ENCODE measurements around the gene FAM229A.

Gene FAM229A

DNA sequence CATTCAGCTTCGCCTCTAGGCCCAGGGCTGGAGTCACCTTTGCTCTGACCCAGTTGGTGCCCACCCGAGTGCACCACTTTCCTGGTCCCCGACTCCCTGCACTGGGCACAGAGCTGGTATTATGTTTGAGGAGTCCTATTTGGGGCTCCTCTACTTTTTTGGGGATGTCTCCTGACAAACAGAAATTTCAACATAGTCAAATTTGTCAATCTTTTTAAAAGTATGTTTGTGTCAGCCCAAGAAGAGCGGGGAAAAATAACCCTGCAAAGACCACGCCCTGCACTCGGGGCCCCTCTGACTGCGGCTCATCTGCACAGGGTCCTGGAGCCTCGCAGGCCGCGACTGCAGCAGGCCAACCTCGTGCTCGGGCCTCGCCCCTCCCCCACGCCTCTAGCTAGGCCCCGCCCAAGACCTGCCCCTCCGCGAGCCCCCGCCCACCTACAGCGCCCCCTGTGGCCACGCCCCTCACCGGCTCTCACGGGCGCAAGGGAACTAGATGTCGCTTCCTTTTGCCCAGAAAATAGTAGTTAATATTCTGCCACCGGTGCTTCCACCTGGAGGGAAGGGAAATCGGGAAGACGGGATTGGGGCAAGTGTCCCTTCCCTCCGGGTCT, 11.4 kb downstream of the FAM229A start:
- Histone ChIP-seq H3K27ac (ENCODE audit: low read depth, low read length) (peak overlapping the region; percentile 83), H3K9me3 (ENCODE audit: control insufficient read depth in 1 of 2, low read length in 2 of 2) (no peaks in the 10 kb centered on the region), H3K27me3 (ENCODE audit: control insufficient read depth in 1 of 2, insufficient read depth in 2 of 2, low read length in 2 of 2) (no peaks in the 10 kb centered on the region), H3K9ac (ENCODE audit: low read depth in 1 of 2, low read length in 2 of 2) (peak overlapping the region in 1 of 2 donors; percentile 72), H3K4me1 (ENCODE audit: control insufficient read depth in 1 of 2, insufficient read depth in 2 of 2, low read length in 2 of 2) (peaks cover 35 to 38% of the 10 kb centered on the region in 2 donors), H3K4me3 (ENCODE audit: low read depth in 1 of 2, low read length in 2 of 2) (peak overlapping the region; percentile 71 to 80), H3K36me3 (ENCODE audit: control insufficient read depth in 1 of 2, insufficient read depth in 2 of 2, low read length in 2 of 2) (no peaks in the 10 kb centered on the region)

DNA sequence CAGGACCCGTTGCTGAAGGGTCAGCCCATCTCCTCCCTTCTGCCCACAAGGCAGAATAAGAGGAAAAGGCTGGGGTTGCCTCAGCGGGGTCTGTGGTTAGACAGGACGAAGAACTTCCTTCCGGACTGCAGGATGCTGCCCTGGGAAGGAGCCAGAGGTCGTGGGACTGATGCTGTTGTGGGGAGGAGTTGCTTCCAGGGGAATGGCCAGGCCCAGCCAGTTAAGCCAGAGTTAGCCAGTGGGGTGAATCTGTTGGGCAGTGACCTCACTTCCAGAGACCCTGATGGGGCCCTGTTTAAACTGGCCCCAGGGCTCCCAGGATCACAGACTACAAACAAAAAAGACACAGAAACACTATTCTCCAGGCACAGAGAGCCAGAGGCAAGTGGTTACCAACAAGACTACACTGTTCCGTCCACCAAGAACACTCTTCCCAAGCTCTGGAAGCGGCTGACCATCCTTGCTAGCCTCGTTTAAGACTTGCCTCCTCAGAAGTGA, 13.0 kb downstream of the FAM229A start:
- Histone ChIP-seq H3K4me1 (ENCODE audit: control insufficient read depth in 1 of 2, insufficient read depth in 2 of 2, low read length in 2 of 2) (peaks cover 39 to 43% of the 10 kb centered on the region in 2 donors), H3K27ac (ENCODE audit: low read depth, low read length) (no peak overlapping the region), H3K4me3 (ENCODE audit: low read depth in 1 of 2, low read length in 2 of 2) (no peak overlapping the region), H3K27me3 (ENCODE audit: control insufficient read depth in 1 of 2, insufficient read depth in 2 of 2, low read length in 2 of 2) (no peaks in the 10 kb centered on the region), H3K9me3 (ENCODE audit: control insufficient read depth in 1 of 2, low read length in 2 of 2) (no peaks in the 10 kb centered on the region), H3K36me3 (ENCODE audit: control insufficient read depth in 1 of 2, insufficient read depth in 2 of 2, low read length in 2 of 2) (no peaks in the 10 kb centered on the region), H3K9ac (ENCODE audit: low read depth in 1 of 2, low read length in 2 of 2) (no peak overlapping the region)

DNA sequence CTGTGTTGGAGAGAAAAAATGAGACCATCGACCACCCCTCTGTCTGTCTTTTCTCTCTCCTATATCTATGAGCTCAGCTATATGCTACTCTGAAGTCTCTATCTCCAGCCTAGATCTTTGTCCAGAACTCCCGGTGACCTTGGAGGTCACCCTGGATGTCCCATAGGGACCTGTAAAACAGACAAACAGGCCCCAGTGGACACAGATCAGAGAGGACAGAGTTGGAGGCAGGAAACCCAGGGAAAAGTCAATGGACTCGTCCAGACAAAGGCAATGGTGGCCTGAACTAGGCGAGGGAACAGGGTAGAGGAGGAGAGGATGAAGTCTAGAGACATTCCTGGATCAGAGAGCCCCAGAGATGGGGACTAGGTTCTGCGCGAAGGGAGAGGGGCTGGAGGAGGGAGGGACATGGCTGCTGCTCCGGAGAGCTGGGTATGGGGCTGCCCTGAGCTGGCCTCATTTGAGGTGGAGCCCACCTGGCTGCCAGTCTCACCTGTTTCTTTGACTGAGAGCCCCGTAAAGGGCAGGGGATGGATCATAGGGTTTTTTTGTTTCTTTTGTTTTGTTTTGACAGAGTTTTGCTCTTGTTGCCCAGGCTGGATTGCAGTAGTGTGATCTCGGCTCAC, 15.6 kb downstream of the FAM229A start:
- Histone ChIP-seq H3K4me1 (ENCODE audit: control insufficient read depth in 1 of 2, insufficient read depth in 2 of 2, low read length in 2 of 2) (peaks cover 22 to 28% of the 10 kb centered on the region in 2 donors), H3K27ac (ENCODE audit: low read depth, low read length) (no peak overlapping the region), H3K27me3 (ENCODE audit: control insufficient read depth in 1 of 2, insufficient read depth in 2 of 2, low read length in 2 of 2) (no peaks in the 10 kb centered on the region)

DNA sequence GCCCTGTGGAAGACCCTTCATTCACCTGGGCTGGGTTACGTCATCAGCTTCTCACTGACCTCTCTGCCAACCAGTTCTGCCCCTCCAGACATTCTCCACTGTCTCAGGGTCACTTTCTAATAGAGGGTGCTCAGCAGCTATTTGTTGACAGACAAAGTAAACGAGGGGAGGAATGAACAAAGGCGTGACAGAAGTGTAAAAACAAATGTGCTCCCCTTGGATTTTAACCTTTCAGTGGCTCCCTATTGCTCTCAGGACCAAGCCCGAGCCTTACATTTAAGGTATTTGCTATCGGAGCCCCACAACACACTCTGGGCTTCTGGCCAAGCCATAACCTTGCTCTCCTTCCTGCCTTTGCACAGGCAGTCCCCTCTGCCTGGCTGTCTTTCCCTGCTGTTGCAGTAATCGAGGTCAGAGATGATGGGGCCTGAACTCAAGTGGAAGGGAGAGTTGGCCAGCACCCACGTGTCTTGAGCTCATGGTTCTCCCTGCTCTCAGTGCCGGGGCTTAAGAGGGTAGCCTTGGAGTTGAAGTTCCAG, 16.9 kb downstream of the FAM229A start:
- H3K27me3 ChIP-seq (ENCODE audit: control insufficient read depth in 1 of 2, insufficient read depth in 2 of 2, low read length in 2 of 2), result no peaks in the 10 kb centered on the region
- H3K4me3 ChIP-seq (ENCODE audit: low read depth in 1 of 2, low read length in 2 of 2), result no peak overlapping the region
- no peaks in the 10 kb centered on the region for H3K36me3 ChIP-seq (ENCODE audit: control insufficient read depth in 1 of 2, insufficient read depth in 2 of 2, low read length in 2 of 2)
- peaks cover 24 to 28% of the 10 kb centered on the region in 2 donors for H3K4me1 ChIP-seq (ENCODE audit: control insufficient read depth in 1 of 2, insufficient read depth in 2 of 2, low read length in 2 of 2)
- no peak overlapping the region for H3K27ac ChIP-seq (ENCODE audit: low read depth, low read length)
- no peak overlapping the region for H3K9ac ChIP-seq (ENCODE audit: low read depth in 1 of 2, low read length in 2 of 2)
- H3K9me3 ChIP-seq (ENCODE audit: control insufficient read depth in 1 of 2, low read length in 2 of 2), result no peaks in the 10 kb centered on the region

More for the DNA sequence above, 15.6 kb downstream of the FAM229A start:
- no peaks in the 10 kb centered on the region for H3K36me3 ChIP-seq (ENCODE audit: control insufficient read depth in 1 of 2, insufficient read depth in 2 of 2, low read length in 2 of 2)
- no peaks in the 10 kb centered on the region for H3K9me3 ChIP-seq (ENCODE audit: control insufficient read depth in 1 of 2, low read length in 2 of 2)
- H3K4me3 ChIP-seq (ENCODE audit: low read depth in 1 of 2, low read length in 2 of 2), result no peak overlapping the region
- no peak overlapping the region for H3K9ac ChIP-seq (ENCODE audit: low read depth in 1 of 2, low read length in 2 of 2)

DNA sequence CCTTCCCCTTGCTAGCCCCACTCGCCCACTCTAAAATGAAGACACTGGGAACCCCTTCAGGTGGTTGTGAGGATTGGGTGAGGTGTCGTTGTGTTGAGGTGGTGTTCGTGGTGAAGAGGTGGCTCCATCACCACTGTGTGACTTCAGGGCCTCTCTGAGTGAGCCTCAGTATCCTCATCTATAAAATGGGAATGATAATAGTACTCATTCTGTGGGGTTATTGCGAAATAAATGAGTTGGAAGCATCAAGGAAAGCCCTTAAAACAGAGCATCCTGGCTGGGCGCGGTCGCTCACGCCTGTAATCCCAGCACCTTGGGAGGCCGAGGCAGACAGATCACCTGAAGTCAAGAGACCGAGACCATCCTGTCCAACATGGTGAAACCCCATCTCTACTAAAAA, 19.6 kb downstream of the FAM229A start:
- Histone ChIP-seq H3K4me3 (ENCODE audit: low read depth in 1 of 2, low read length in 2 of 2) (no peak overlapping the region), H3K36me3 (ENCODE audit: control insufficient read depth in 1 of 2, insufficient read depth in 2 of 2, low read length in 2 of 2) (no peaks in the 10 kb centered on the region), H3K27ac (ENCODE audit: low read depth, low read length) (no peak overlapping the region), H3K9me3 (ENCODE audit: control insufficient read depth in 1 of 2, low read length in 2 of 2) (no peaks in the 10 kb centered on the region), H3K4me1 (ENCODE audit: control insufficient read depth in 1 of 2, insufficient read depth in 2 of 2, low read length in 2 of 2) (peaks cover 24 to 27% of the 10 kb centered on the region in 2 donors), H3K9ac (ENCODE audit: low read depth in 1 of 2, low read length in 2 of 2) (no peak overlapping the region), H3K27me3 (ENCODE audit: control insufficient read depth in 1 of 2, insufficient read depth in 2 of 2, low read length in 2 of 2) (no peaks in the 10 kb centered on the region)

DNA sequence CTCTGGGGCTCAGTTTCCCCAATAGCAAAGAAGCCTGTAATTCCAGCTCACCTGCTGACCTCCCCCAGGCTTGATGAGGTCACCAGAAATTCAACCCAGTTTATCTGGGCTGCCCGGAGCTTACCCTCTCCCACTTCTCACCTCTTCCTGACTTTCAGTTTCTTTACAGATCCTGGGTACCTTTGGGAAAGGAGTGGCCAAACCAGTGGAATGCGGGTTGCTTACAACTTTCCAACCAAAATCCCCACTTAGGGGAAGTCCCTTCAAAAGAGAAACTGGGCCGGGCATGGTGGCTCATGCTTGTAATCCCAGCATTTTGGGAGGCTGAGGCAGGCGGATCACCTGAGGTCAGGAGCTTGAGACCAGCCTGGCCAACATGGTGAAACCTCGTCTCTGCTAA, 20.3 kb downstream of the FAM229A start:
- H3K9ac ChIP-seq (ENCODE audit: low read depth in 1 of 2, low read length in 2 of 2), result no peak overlapping the region

DNA sequence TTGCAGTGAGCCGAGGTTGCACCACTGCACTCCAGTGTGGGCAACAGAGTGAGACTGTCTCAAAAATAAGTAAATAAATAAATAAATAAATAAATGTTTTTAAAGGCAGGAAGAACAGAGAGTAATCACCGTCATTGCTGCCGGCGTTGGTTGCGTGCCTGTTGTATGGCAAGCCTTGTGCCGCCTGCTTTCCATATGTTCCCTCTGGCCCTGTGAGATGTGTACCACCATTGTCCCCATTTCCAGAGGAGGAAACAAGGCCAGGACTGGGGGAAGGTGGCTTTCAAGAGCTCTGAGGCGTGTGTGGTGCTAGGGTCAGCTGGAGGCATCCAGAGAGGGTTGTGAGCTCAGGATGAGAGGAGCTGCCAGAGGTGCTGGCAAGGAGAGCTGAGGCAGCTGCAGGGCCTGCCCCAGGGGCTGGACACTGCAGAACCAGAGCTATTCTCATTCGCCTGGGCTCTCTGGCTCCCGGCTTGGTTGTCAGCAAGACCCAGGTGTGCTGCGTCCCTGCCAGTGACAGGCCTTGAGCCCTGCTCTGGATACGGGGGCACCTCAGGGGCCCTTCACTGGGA, 21.0 kb downstream of the FAM229A start:
- Histone ChIP-seq H3K4me3 (ENCODE audit: low read depth in 1 of 2, low read length in 2 of 2) (no peak overlapping the region), H3K4me1 (ENCODE audit: control insufficient read depth in 1 of 2, insufficient read depth in 2 of 2, low read length in 2 of 2) (peaks cover 33 to 37% of the 10 kb centered on the region in 2 donors), H3K27me3 (ENCODE audit: control insufficient read depth in 1 of 2, insufficient read depth in 2 of 2, low read length in 2 of 2) (no peaks in the 10 kb centered on the region), H3K27ac (ENCODE audit: low read depth, low read length) (no peak overlapping the region), H3K9ac (ENCODE audit: low read depth in 1 of 2, low read length in 2 of 2) (no peak overlapping the region), H3K36me3 (ENCODE audit: control insufficient read depth in 1 of 2, insufficient read depth in 2 of 2, low read length in 2 of 2) (no peaks in the 10 kb centered on the region), H3K9me3 (ENCODE audit: control insufficient read depth in 1 of 2, low read length in 2 of 2) (no peaks in the 10 kb centered on the region)

More for the DNA sequence above, 20.3 kb downstream of the FAM229A start:
- no peak overlapping the region for H3K27ac ChIP-seq (ENCODE audit: low read depth, low read length)
- no peak overlapping the region for H3K4me3 ChIP-seq (ENCODE audit: low read depth in 1 of 2, low read length in 2 of 2)
- no peaks in the 10 kb centered on the region for H3K9me3 ChIP-seq (ENCODE audit: control insufficient read depth in 1 of 2, low read length in 2 of 2)
- no peaks in the 10 kb centered on the region for H3K27me3 ChIP-seq (ENCODE audit: control insufficient read depth in 1 of 2, insufficient read depth in 2 of 2, low read length in 2 of 2)
- H3K36me3 ChIP-seq (ENCODE audit: control insufficient read depth in 1 of 2, insufficient read depth in 2 of 2, low read length in 2 of 2), result no peaks in the 10 kb centered on the region
- H3K4me1 ChIP-seq (ENCODE audit: control insufficient read depth in 1 of 2, insufficient read depth in 2 of 2, low read length in 2 of 2), result peaks cover 30 to 34% of the 10 kb centered on the region in 2 donors

DNA sequence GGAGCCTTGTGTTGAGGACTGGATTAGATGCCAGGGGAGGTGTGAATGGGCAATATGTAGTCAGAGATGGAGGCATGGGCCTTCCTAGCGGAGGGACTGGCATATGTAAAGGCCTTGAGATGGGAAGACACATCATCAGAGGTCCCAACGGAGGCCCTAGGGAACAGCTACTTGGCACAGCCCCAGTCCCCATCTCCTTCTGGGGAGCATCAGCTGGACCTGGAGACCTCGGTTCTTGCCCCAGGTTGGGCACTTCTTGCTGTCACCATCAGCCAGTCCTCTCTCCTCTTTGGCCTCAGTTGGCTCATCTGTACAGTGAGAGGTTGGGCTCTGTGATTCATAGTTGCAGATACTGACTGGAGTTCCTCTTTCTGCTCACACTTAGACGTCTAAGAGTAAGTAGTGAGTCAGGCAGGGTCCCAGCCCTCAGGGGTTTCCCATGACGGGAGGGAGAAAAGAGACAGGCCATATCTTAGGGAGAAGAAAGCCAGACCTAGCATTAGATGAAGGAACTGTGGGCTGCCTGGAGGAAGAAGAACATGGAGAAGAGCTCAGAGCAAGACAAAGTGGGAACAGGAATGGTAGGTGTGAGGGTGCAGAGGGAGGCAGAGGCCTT, 22.8 kb downstream of the FAM229A start:
- H3K4me1 ChIP-seq (ENCODE audit: control insufficient read depth in 1 of 2, insufficient read depth in 2 of 2, low read length in 2 of 2), result peaks cover 30 to 36% of the 10 kb centered on the region in 2 donors
- no peak overlapping the region for H3K27ac ChIP-seq (ENCODE audit: low read depth, low read length)
- H3K9ac ChIP-seq (ENCODE audit: low read depth in 1 of 2, low read length in 2 of 2), result no peak overlapping the region
- no peaks in the 10 kb centered on the region for H3K27me3 ChIP-seq (ENCODE audit: control insufficient read depth in 1 of 2, insufficient read depth in 2 of 2, low read length in 2 of 2)
- H3K4me3 ChIP-seq (ENCODE audit: low read depth in 1 of 2, low read length in 2 of 2), result no peak overlapping the region
- H3K36me3 ChIP-seq (ENCODE audit: control insufficient read depth in 1 of 2, insufficient read depth in 2 of 2, low read length in 2 of 2), result no peaks in the 10 kb centered on the region
- no peaks in the 10 kb centered on the region for H3K9me3 ChIP-seq (ENCODE audit: control insufficient read depth in 1 of 2, low read length in 2 of 2)

DNA sequence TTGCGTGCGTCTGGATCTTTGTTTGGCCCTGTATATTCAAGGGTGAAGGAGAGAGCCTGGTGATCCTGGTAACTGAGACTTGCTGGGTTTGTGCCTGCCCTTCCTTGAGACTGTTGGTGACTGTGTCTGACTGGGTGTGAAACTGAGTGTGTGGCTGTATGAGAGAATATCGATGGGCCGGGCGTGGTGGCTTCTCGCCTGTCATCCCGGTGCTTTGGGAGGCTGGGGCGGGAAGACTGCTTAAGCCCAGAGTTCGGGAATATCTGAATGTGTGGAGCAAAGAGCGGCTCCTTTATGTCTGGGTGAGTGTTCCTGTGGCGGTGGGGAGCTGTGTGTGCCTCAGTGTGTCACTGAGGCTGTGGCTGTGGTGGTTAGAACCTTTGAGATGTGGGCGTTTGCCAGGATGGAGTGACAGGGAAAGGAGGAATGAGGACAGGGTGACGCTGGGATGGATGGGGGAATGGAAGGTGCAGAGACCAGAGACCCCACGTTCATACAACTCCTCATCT, 23.6 kb downstream of the FAM229A start:
- H3K4me3 ChIP-seq (ENCODE audit: low read depth in 1 of 2, low read length in 2 of 2), result no peak overlapping the region
- H3K4me1 ChIP-seq (ENCODE audit: control insufficient read depth in 1 of 2, insufficient read depth in 2 of 2, low read length in 2 of 2), result peaks cover 38 to 40% of the 10 kb centered on the region in 2 donors
- H3K27me3 ChIP-seq (ENCODE audit: control insufficient read depth in 1 of 2, insufficient read depth in 2 of 2, low read length in 2 of 2), result no peaks in the 10 kb centered on the region
- no peak overlapping the region for H3K9ac ChIP-seq (ENCODE audit: low read depth in 1 of 2, low read length in 2 of 2)
- peaks cover 0 to 3% of the 10 kb centered on the region in 2 donors for H3K36me3 ChIP-seq (ENCODE audit: control insufficient read depth in 1 of 2, insufficient read depth in 2 of 2, low read length in 2 of 2)
- H3K27ac ChIP-seq (ENCODE audit: low read depth, low read length), result no peak overlapping the region
- no peaks in the 10 kb centered on the region for H3K9me3 ChIP-seq (ENCODE audit: control insufficient read depth in 1 of 2, low read length in 2 of 2)
